ENCODE results near the gene EPHA3. TPM values are rescaled to one million over a fixed set of nuclear protein-coding genes. Genes with fewer than 3 reads are reported as not detected.

Gene EPHA3
- total and polyA plus RNA-seq, 4 donors = 0.44 to 2.7 (median 1.2) TPM

GRCh38 chr3:89360156-89360555 lies 252.7 kb downstream of the EPHA3 start:
- WGBS = 75% methylated on average over 1 of the region's 1 CpG
- no peak for DNase-seq (ENCODE audit: low spot score)
- no peak overlapping the region for H3K27ac ChIP-seq (ENCODE audit: low read depth in 1 of 2, low read length in 2 of 2)
- no peaks in the 10 kb centered on the region for H3K9me3 ChIP-seq (ENCODE audit: control insufficient read depth in 4 of 4, low read length in 3 of 4)
- H3K4me3 ChIP-seq (ENCODE audit: low read depth in 1 of 3, low read length in 3 of 3) = no peak overlapping the region
- no peaks in the 10 kb centered on the region for H3K4me1 ChIP-seq (ENCODE audit: control insufficient read depth in 4 of 4, insufficient read depth in 4 of 4, low read length in 3 of 4)
- no peaks in the 10 kb centered on the region for H3K27me3 ChIP-seq (ENCODE audit: control insufficient read depth in 4 of 4, insufficient read depth in 4 of 4, low read length in 3 of 4)
- TF ChIP-seq RXRA (IDR thresholded peaks at IDR 0.05) (no peak), HNF4G (IDR thresholded peaks at IDR 0.05) (no peak), TAF1 (conservative IDR thresholded peaks at IDR 0.05) (no peak), CTCF (IDR thresholded peaks at IDR 0.05; ENCODE audit: low read depth, low read length, missing input control) (no peak), RAD21 (IDR thresholded peaks at IDR 0.05) (no peak), FOXA2 (IDR thresholded peaks at IDR 0.05) (no peak), SP1 (IDR thresholded peaks at IDR 0.05) (no peak), EGR1 (IDR thresholded peaks at IDR 0.05; ENCODE audit: low read depth in 2 of 2) (no peak), HNF4A (conservative IDR thresholded peaks at IDR 0.05) (no peak), GABPA (IDR thresholded peaks at IDR 0.05 in 1 of 2, conservative IDR thresholded peaks at IDR 0.05 in 1 of 2) (no peak), YY1 (IDR thresholded peaks at IDR 0.05) (no peak)
- no peaks in the 10 kb centered on the region for H3K36me3 ChIP-seq (ENCODE audit: control insufficient read depth in 4 of 4, insufficient read depth in 3 of 4, low read depth in 1 of 4, low read length in 3 of 4)
- no peak overlapping the region for H3K9ac ChIP-seq (ENCODE audit: low read depth in 1 of 2, low read length in 2 of 2)

GRCh38 chr3:89362496-89362895 lies 255.1 kb downstream of the EPHA3 start:
- peaks cover 0 to 2% (median 0%) of the 10 kb centered on the region in 4 donors for H3K9me3 ChIP-seq (ENCODE audit: control insufficient read depth in 4 of 4, low read length in 3 of 4)
- WGBS = 39% methylated on average over 1 of the region's 1 CpG
- DNase-seq (ENCODE audit: low spot score) = no peak
- H3K27me3 ChIP-seq (ENCODE audit: control insufficient read depth in 4 of 4, insufficient read depth in 4 of 4, low read length in 3 of 4) = no peaks in the 10 kb centered on the region
- no peaks in the 10 kb centered on the region for H3K4me1 ChIP-seq (ENCODE audit: control insufficient read depth in 4 of 4, insufficient read depth in 4 of 4, low read length in 3 of 4)
- no peak for TF ChIP-seq JUND (IDR thresholded peaks at IDR 0.05)
- no peak for TF ChIP-seq FOXA1 (IDR thresholded peaks at IDR 0.05)
- TF ChIP-seq YY1 (IDR thresholded peaks at IDR 0.05) = no peak
- TF ChIP-seq HNF4A (conservative IDR thresholded peaks at IDR 0.05) = no peak
- H3K36me3 ChIP-seq (ENCODE audit: control insufficient read depth in 4 of 4, insufficient read depth in 3 of 4, low read depth in 1 of 4, low read length in 3 of 4) = no peaks in the 10 kb centered on the region
- H3K4me3 ChIP-seq (ENCODE audit: low read depth in 1 of 3, low read length in 3 of 3) = no peak overlapping the region
- no peak overlapping the region for H3K9ac ChIP-seq (ENCODE audit: low read depth in 1 of 2, low read length in 2 of 2)
- H3K27ac ChIP-seq (ENCODE audit: low read depth in 1 of 2, low read length in 2 of 2) = no peak overlapping the region

GRCh38 chr3:89363171-89363570 lies 255.8 kb downstream of the EPHA3 start:
- Histone ChIP-seq H3K9ac (ENCODE audit: low read depth in 1 of 2, low read length in 2 of 2) (no peak overlapping the region), H3K4me3 (ENCODE audit: low read depth in 1 of 3, low read length in 3 of 3) (no peak overlapping the region), H3K36me3 (ENCODE audit: control insufficient read depth in 4 of 4, insufficient read depth in 3 of 4, low read depth in 1 of 4, low read length in 3 of 4) (no peaks in the 10 kb centered on the region), H3K4me1 (ENCODE audit: control insufficient read depth in 4 of 4, insufficient read depth in 4 of 4, low read length in 3 of 4) (no peaks in the 10 kb centered on the region), H3K27ac (ENCODE audit: low read depth in 1 of 2, low read length in 2 of 2) (no peak overlapping the region), H3K9me3 (ENCODE audit: control insufficient read depth in 4 of 4, low read length in 3 of 4) (peaks cover 0 to 2% (median 0%) of the 10 kb centered on the region in 4 donors), H3K27me3 (ENCODE audit: control insufficient read depth in 4 of 4, insufficient read depth in 4 of 4, low read length in 3 of 4) (no peaks in the 10 kb centered on the region)
- no peak for DNase-seq (ENCODE audit: low spot score)
- WGBS = 57% methylated on average over 3 of the region's 3 CpGs
- no peak for TF ChIP-seq JUND (IDR thresholded peaks at IDR 0.05)
- TF ChIP-seq EGR1 (IDR thresholded peaks at IDR 0.05; ENCODE audit: low read depth in 2 of 2) = no peak
- no peak for TF ChIP-seq NR2F2 (IDR thresholded peaks at IDR 0.05)
- TF ChIP-seq CTCF (IDR thresholded peaks at IDR 0.05; ENCODE audit: low read depth, low read length, missing input control) = no peak
- no peak for TF ChIP-seq YY1 (IDR thresholded peaks at IDR 0.05)
- TF ChIP-seq SP1 (IDR thresholded peaks at IDR 0.05) = no peak
- TF ChIP-seq MAX (IDR thresholded peaks at IDR 0.05) = no peak
- no peak for TF ChIP-seq TAF1 (conservative IDR thresholded peaks at IDR 0.05)
- no peak for TF ChIP-seq GABPA (IDR thresholded peaks at IDR 0.05 in 1 of 2, conservative IDR thresholded peaks at IDR 0.05 in 1 of 2)
- TF ChIP-seq HNF4A (conservative IDR thresholded peaks at IDR 0.05) = no peak
- TF ChIP-seq ATF3 (IDR thresholded peaks at IDR 0.05) = no peak
- TF ChIP-seq FOXA1 (IDR thresholded peaks at IDR 0.05) = no peak

Measured in liver (tissue), 9 donors.